H1 (cell line): ENCODE data around the gene MCHR1. TPM values are rescaled to one million over a fixed set of nuclear protein-coding genes. Genes with fewer than 3 reads are reported as not detected.

Source experiments
- CTCF ChIA-PET: fragments of 300-600 bp; sonication (Branson Sonifier 250); formaldehyde crosslinking; loops from one replicate; lab custom pipeline; 2021; ENCODE audit not compliant: partially characterized antibody; lab: Charles Lee
- POLR2A ChIA-PET: fragments of 300-600 bp; sonication (Branson Sonifier 250); formaldehyde crosslinking; loops from one replicate; lab custom pipeline; 2021; ENCODE audit warnings: inconsistent platforms; ENCODE audit not compliant: partially characterized antibody; lab: Charles Lee
- DNase-seq, 2 experiments: peaks; one replicate each; pipeline versions ENCODE4 v3.0.0 to v3.0.0-alpha.2; 2010 to 2022; ENCODE audit warnings: low spot score in 2 of 2, low read depth in 1 of 2, mixed read lengths in 1 of 2
- FAIRE-seq: peaks from 2 replicates; lab custom pipeline; 2011; peaks lifted over from hg19 to GRCh38; lab: Jason Lieb, UNC
- H2AFZ ChIP-seq: 2 replicates; pipeline ENCODE4 v1.8.1; 2012; ENCODE audit warnings: low read length, inconsistent platforms
- H2AK5ac ChIP-seq: 2 replicates; pipeline ENCODE4 v1.6.1; 2013; ENCODE audit warnings: low read depth, low read length
- H2BK120ac ChIP-seq: replicated peaks from 2 replicates; pipeline ENCODE3; 2013; ENCODE audit warnings: low read depth, low read length, inconsistent platforms
- H2BK12ac ChIP-seq: 2 replicates; pipeline ENCODE4 v1.6.1; 2013; ENCODE audit warnings: low read depth, low read length
- H2BK15ac ChIP-seq: 2 replicates; pipeline ENCODE4 v1.6.1; 2013; ENCODE audit warnings: low read length
- H2BK20ac ChIP-seq: 2 replicates; pipeline ENCODE4 v1.6.1; 2013; ENCODE audit warnings: low read length
- H2BK5ac ChIP-seq: 2 replicates; pipeline ENCODE4 v1.6.1; 2013; ENCODE audit warnings: low read depth, low read length
- H3K14ac ChIP-seq: 2 replicates; pipeline ENCODE4 v1.6.1; 2013; ENCODE audit warnings: inconsistent platforms; ENCODE audit not compliant: insufficient read length
- H3K18ac ChIP-seq: 2 replicates; pipeline ENCODE4 v1.6.1; 2013; ENCODE audit warnings: low read length; ENCODE audit errors: extremely low read depth
- H3K23ac ChIP-seq: 2 replicates; pipeline ENCODE4 v1.6.1; 2013; ENCODE audit warnings: inconsistent platforms; ENCODE audit not compliant: insufficient read length
- H3K23me2 ChIP-seq: 2 replicates; pipeline ENCODE4 v1.6.1; 2013; ENCODE audit warnings: low read depth, low read length
- H3K27ac ChIP-seq: 2 replicates; pipeline ENCODE4 v1.6.1; 2011; ENCODE audit warnings: low read depth, low read length, inconsistent platforms
- H3K27me3 ChIP-seq, 4 experiments: replicated peaks in 1 of 4; 1 replicate in 1 of 4; 2 replicates in 3 of 4; pipeline versions ENCODE4 v1.6.1 to v1.8.1; 2011 to 2013; ENCODE audit warnings: low read length in 3 of 4, mild to moderate bottlenecking in 3 of 4, inconsistent platforms in 2 of 4, mixed read lengths in 2 of 4, moderate library complexity in 1 of 4; ENCODE audit not compliant: control insufficient read depth in 3 of 4, insufficient read depth in 3 of 4; ENCODE audit errors: extremely low read depth in 1 of 4
- H3K36me3 ChIP-seq, 4 experiments: 2 replicates each; pipeline versions ENCODE4 v1.6.1 to v1.8.1; 2011 to 2013; ENCODE audit warnings: mild to moderate bottlenecking in 4 of 4, low read length in 3 of 4, moderate library complexity in 2 of 4, control low read depth in 1 of 4, inconsistent platforms in 1 of 4; ENCODE audit not compliant: insufficient read depth in 4 of 4, control insufficient read depth in 2 of 4
- H3K4ac ChIP-seq: replicated peaks from 2 replicates; pipeline ENCODE3; 2013; ENCODE audit warnings: low read length, low read depth, mixed read lengths, inconsistent platforms; ENCODE audit not compliant: insufficient read length
- H3K4me1 ChIP-seq, 4 experiments: replicated peaks in 1 of 4; 1 replicate in 1 of 4; 2 replicates in 3 of 4; pipeline versions ENCODE4 v1.6.1 to v1.8.1; 2011 to 2013; ENCODE audit warnings: low read length in 3 of 4, inconsistent platforms in 2 of 4, mixed read lengths in 1 of 4; ENCODE audit not compliant: insufficient read depth in 4 of 4, control insufficient read depth in 3 of 4
- H3K4me2 ChIP-seq, 2 experiments: 2 replicates each; pipeline versions ENCODE4 v1.6.1 to v1.8.1; 2011 to 2013; ENCODE audit warnings: low read depth in 2 of 2, low read length in 2 of 2, control low read depth in 1 of 2, inconsistent platforms in 1 of 2, mild to moderate bottlenecking in 1 of 2; ENCODE audit not compliant: insufficient read depth in 1 of 2
- H3K4me3 ChIP-seq, 4 experiments: fragments of 200-600, 300-600 bp in 1 of 4; sonication (generic), shearing (Covaris generic), sonication (Bioruptor Twin) in 1 of 4; 2 replicates each; pipeline versions ENCODE4 v1.5.1 to v1.8.1; 2011 to 2016; ENCODE audit warnings: low read length in 4 of 4, low read depth in 3 of 4, control low read depth in 2 of 4, inconsistent platforms in 2 of 4, mild to moderate bottlenecking in 2 of 4, mixed read lengths in 1 of 4, moderate library complexity in 1 of 4; ENCODE audit not compliant: insufficient read depth in 2 of 4; ENCODE audit errors: extremely low read depth in 1 of 4
- H3K56ac ChIP-seq: replicated peaks from 2 replicates; pipeline ENCODE3; 2013; ENCODE audit warnings: low read depth, mild to moderate bottlenecking, mixed read lengths, low read length, inconsistent platforms; ENCODE audit not compliant: insufficient read length
- H3K79me1 ChIP-seq: 2 replicates; pipeline ENCODE4 v1.6.1; 2013; ENCODE audit warnings: low read depth, low read length, control low read depth
- H3K79me2 ChIP-seq, 2 experiments: 2 replicates each; pipeline versions ENCODE4 v1.6.1 to v1.8.1; 2012 to 2013; ENCODE audit warnings: low read length in 2 of 2, mild to moderate bottlenecking in 2 of 2, inconsistent platforms in 1 of 2; ENCODE audit not compliant: insufficient read depth in 2 of 2, control insufficient read depth in 1 of 2
- H3K9ac ChIP-seq, 4 experiments: replicated peaks in 1 of 4; 1 replicate in 1 of 4; 2 replicates in 3 of 4; pipeline versions ENCODE4 v1.6.1 to v1.8.1; 2011 to 2013; ENCODE audit warnings: low read depth in 3 of 4, low read length in 3 of 4, control low read depth in 2 of 4, mild to moderate bottlenecking in 2 of 4, moderate library complexity in 2 of 4, inconsistent platforms in 1 of 4; ENCODE audit errors: extremely low read depth in 1 of 4
- H3K9me3 ChIP-seq, 2 experiments: 2 replicates each; pipeline versions ENCODE4 v1.6.1 to v1.8.1; 2012 to 2013; ENCODE audit warnings: mild to moderate bottlenecking in 2 of 2, moderate library complexity in 2 of 2, control low read depth in 1 of 2, inconsistent platforms in 1 of 2, low read depth in 1 of 2, low read length in 1 of 2, mixed read lengths in 1 of 2; ENCODE audit not compliant: insufficient read depth in 2 of 2
- H4K20me1 ChIP-seq, 2 experiments: replicated peaks in 1 of 2; 2 replicates each; pipeline versions ENCODE3 to v1.8.1; 2011 to 2013; ENCODE audit warnings: inconsistent platforms in 2 of 2, low read length in 2 of 2, mild to moderate bottlenecking in 1 of 2; ENCODE audit not compliant: insufficient read depth in 2 of 2, control insufficient read depth in 1 of 2
- H4K5ac ChIP-seq: 2 replicates; pipeline ENCODE4 v1.6.1; 2013; ENCODE audit warnings: low read length, low read depth, mixed read lengths, inconsistent platforms; ENCODE audit not compliant: insufficient read length
- H4K8ac ChIP-seq: 2 replicates; pipeline ENCODE4 v1.8.0; 2013; ENCODE audit warnings: mild to moderate bottlenecking, moderate library complexity, low read length, inconsistent platforms; ENCODE audit not compliant: insufficient read depth; ENCODE audit errors: extremely low read depth
- H4K91ac ChIP-seq: replicated peaks from 2 replicates; pipeline ENCODE3; 2013; ENCODE audit warnings: low read length, mixed read lengths, inconsistent platforms; ENCODE audit not compliant: insufficient read length
- BRCA1 ChIP-seq: IDR thresholded peaks from 2 replicates; pipeline ENCODE4 v1.6.1; 2012; ENCODE audit warnings: low read depth, low read length, improper control_type of control experiment
- EZH2 ChIP-seq: fragments of 200-600 bp; sonication (generic); IDR thresholded peaks from 2 replicates; pipeline ENCODE4 v1.7.1; 2012; ENCODE audit warnings: low read depth, mild to moderate bottlenecking, moderate library complexity, low read length, inconsistent platforms; ENCODE audit not compliant: severe bottlenecking
- FOSL1 ChIP-seq: IDR thresholded peaks from 2 replicates; pipeline ENCODE4 v1.6.1; 2011; ENCODE audit warnings: mild to moderate bottlenecking, low read depth, low read length, moderate library complexity; ENCODE audit not compliant: insufficient read depth
- GABPA ChIP-seq: IDR thresholded peaks from 2 replicates; pipeline ENCODE4 v1.6.1; 2011; ENCODE audit warnings: mild to moderate bottlenecking, low read length, moderate library complexity, borderline replicate concordance; ENCODE audit not compliant: insufficient read depth
- GTF2F1 ChIP-seq: IDR thresholded peaks from 2 replicates; pipeline ENCODE4 v1.6.1; 2012; ENCODE audit warnings: low read depth, low read length, improper control_type of control experiment, borderline replicate concordance
- JUN ChIP-seq: IDR thresholded peaks from 2 replicates; pipeline ENCODE4 v1.6.1; 2011; ENCODE audit warnings: low read depth, mild to moderate bottlenecking, improper control_type of control experiment, low read length
- KDM1A ChIP-seq: fragments of 200-600, 300-600 bp; sonication (generic); IDR thresholded peaks from 2 replicates; pipeline ENCODE4 v1.7.1; 2016; ENCODE audit warnings: mild to moderate bottlenecking, low read length, borderline replicate concordance
- PHF8 ChIP-seq: fragments of 200-600 bp; sonication (generic); conservative IDR thresholded peaks from 2 replicates; pipeline ENCODE4 v1.7.1; 2012; ENCODE audit warnings: low read depth, mild to moderate bottlenecking, inconsistent platforms, low read length, moderate library complexity
- SIX5 ChIP-seq: IDR thresholded peaks from 2 replicates; pipeline ENCODE4 v1.6.1; 2011; ENCODE audit warnings: mild to moderate bottlenecking, low read depth, low read length
- TAF7 ChIP-seq: optimal IDR thresholded peaks from 2 replicates; pipeline ENCODE3; 2011; ENCODE audit warnings: low read depth, mild to moderate bottlenecking, inconsistent platforms, low read length, moderate library complexity, borderline replicate concordance
- WGBS, 2 experiments: shearing (Covaris generic) in 1 of 2; methylation state at CpG; one replicate each; pipeline versions ENCODE4 v1.1.6 to v1.1.7; 2013 to 2015; ENCODE audit warnings: low lambda C conversion rate in 2 of 2, mixed read lengths in 2 of 2, inconsistent platforms in 1 of 2, low coverage in 1 of 2, missing lambda C conversion rate in 1 of 2; ENCODE audit not compliant: insufficient replicate concordance in 2 of 2, insufficient coverage in 1 of 2, insufficient read length in 1 of 2; ENCODE audit errors: extremely low coverage in 1 of 2, missing lambda C conversion rate in 1 of 2; 5-methylcytosine and 5-hydroxymethylcytosine counted together
- polyA plus RNA-seq, 7 experiments: library from polyadenylated mRNA; depleted of rRNA in 3 of 7; stranded (reverse) in 5 of 7; unstranded in 2 of 7; fragments of >200 nt in 5 of 7; fragments of 200-250 nt in 2 of 7; gene quantifications; 1 replicate in 5 of 7; 2 replicates in 1 of 7; 4 replicates in 1 of 7; pipeline versions ENCODE4 v1.2.1 to v1.2.3, GENCODE V29; 2011 to 2013; ENCODE audit warnings: missing spikeins in 2 of 7, mixed read lengths in 2 of 7
- total RNA-seq: library from RNA; stranded (reverse); fragmentation: NEBNext Ultra II Directional; extraction: Animal tissue kit (Norgen Biotek cat#: 25700); gene quantifications from 2 replicates; pipeline ENCODE4 v1.2.1, GENCODE V29; 2021
- TF ChIP-seq, protein P1 (sequence below), 3 experiments: IDR thresholded peaks; 1 replicate in 2 of 3; 2 replicates in 1 of 3; pipeline versions ENCODE4 v1.5.1 to v1.6.1; 2011; ENCODE audit warnings: low read length in 3 of 3, mild to moderate bottlenecking in 3 of 3, inconsistent platforms in 2 of 3, low read depth in 1 of 3, moderate library complexity in 1 of 3; ENCODE audit not compliant: insufficient read depth in 1 of 3; ENCODE audit errors: control extremely low read depth in 1 of 3

The MCHR1 gene
- total and polyA plus RNA-seq, 2 of the 8 experiments (the other 6 are each of a cell fraction or from before 2014, with no cell fraction given) = 0.91 to 7.6 TPM

- Histone ChIP-seq H3K23me2 (no peaks in the 10 kb centered on the region), H3K4me2 (no peak overlapping the region), H2BK12ac (no peak overlapping the region), H3K9me3 (peaks cover 8 to 11% of the 10 kb centered on the region in 2 experiments; a peak in 3 of 4 replicates), H3K79me1 (no peaks in the 10 kb centered on the region), H3K27ac (no peak overlapping the region), H2BK20ac (no peak overlapping the region), H2BK15ac (no peak overlapping the region), H3K4me1 (peaks cover 0 to 4% (median 2%) of the 10 kb centered on the region in 4 experiments; a peak in 4 of 7 replicates), H3K79me2 (no peaks in the 10 kb centered on the region), H3K9ac (no peak overlapping the region), H3K14ac (no peak overlapping the region), H3K27me3 (no peaks in the 10 kb centered on the region), H2AFZ (no peak overlapping the region), H3K18ac (no peak overlapping the region), H4K20me1 (no peaks in the 10 kb centered on the region), H3K23ac (no peak overlapping the region), H4K91ac (no peak overlapping the region), H4K8ac (no peak overlapping the region), H3K4ac (no peak overlapping the region), H4K5ac (no peak overlapping the region), H3K4me3 (no peak overlapping the region), H3K36me3 (no peaks in the 10 kb centered on the region), H2BK120ac (no peak overlapping the region), H2BK5ac (no peak overlapping the region), H3K56ac (no peak overlapping the region), H2AK5ac (no peak overlapping the region)
- CTCF ChIA-PET = interaction anchor here (0.6 to 2.0 kb wide), 6 partner anchors 10 to 57 kb away, joined by 3 to 9 read pairs (median 4); no protein-coding TSS in a partner anchor
- 93% methylated on average over 5 of the region's 5 CpGs; no CpG with 5 or more reads in 1 of the 2 experiments for WGBS, 2 experiments
- POLR2A ChIA-PET = interaction anchor here (0.8 to 1.6 kb wide), 3 partner anchors 9 to 16 kb away, joined by 3 to 6 read pairs (median 4); no protein-coding TSS in a partner anchor
- DNase-seq = no peak
- no peak for FAIRE-seq
- TF ChIP-seq JUN (no peak), PHF8 (no peak), GABPA (no peak), KDM1A (no peak), TAF7 (no peak), GTF2F1 (no peak), FOSL1 (no peak), SIX5 (no peak), EZH2 (no peak), BRCA1 (no peak)
- TF ChIP-seq, protein P1, sequence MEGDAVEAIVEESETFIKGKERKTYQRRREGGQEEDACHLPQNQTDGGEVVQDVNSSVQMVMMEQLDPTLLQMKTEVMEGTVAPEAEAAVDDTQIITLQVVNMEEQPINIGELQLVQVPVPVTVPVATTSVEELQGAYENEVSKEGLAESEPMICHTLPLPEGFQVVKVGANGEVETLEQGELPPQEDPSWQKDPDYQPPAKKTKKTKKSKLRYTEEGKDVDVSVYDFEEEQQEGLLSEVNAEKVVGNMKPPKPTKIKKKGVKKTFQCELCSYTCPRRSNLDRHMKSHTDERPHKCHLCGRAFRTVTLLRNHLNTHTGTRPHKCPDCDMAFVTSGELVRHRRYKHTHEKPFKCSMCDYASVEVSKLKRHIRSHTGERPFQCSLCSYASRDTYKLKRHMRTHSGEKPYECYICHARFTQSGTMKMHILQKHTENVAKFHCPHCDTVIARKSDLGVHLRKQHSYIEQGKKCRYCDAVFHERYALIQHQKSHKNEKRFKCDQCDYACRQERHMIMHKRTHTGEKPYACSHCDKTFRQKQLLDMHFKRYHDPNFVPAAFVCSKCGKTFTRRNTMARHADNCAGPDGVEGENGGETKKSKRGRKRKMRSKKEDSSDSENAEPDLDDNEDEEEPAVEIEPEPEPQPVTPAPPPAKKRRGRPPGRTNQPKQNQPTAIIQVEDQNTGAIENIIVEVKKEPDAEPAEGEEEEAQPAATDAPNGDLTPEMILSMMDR (IDR thresholded peaks at IDR 0.05; ENCODE audit: control extremely low read depth in 1 of 3, insufficient read depth in 1 of 3, low read depth in 1 of 3, low read length in 3 of 3) = no peak
These were observed 24.5 kb downstream of the MCHR1 start for GRCh38 chr22:40703736-40704135.
